Neuron (in vitro differentiated cells): ENCODE measurements around the gene PTRHD1.

ENCODE experiments used
- H2AFZ ChIP-seq: one replicate; pipeline ENCODE4 v1.6.1; 2013; ENCODE audit warnings: low read depth, mild to moderate bottlenecking, inconsistent platforms, low read length, moderate library complexity
- H3K27me3 ChIP-seq: one replicate; pipeline ENCODE4 v1.6.1; 2013; ENCODE audit warnings: low read length; ENCODE audit not compliant: insufficient read depth
- H3K36me3 ChIP-seq: one replicate; pipeline ENCODE4 v1.6.1; 2013; ENCODE audit warnings: low read length; ENCODE audit not compliant: insufficient read depth
- H3K4me1 ChIP-seq: one replicate; pipeline ENCODE4 v1.6.1; 2013; ENCODE audit warnings: low read length; ENCODE audit not compliant: insufficient read depth
- H3K4me3 ChIP-seq: 2 replicates; pipeline ENCODE4 v1.5.1; 2013; ENCODE audit warnings: mild to moderate bottlenecking, low read length, moderate library complexity
- H3K9me3 ChIP-seq: one replicate; pipeline ENCODE4 v1.6.1; 2013; ENCODE audit warnings: low read length

The PTRHD1 gene

GRCh38 chr2:24747299-24747698 lies 45.9 kb downstream of the PTRHD1 start:
- peaks cover 8% of the 10 kb centered on the region for H3K4me1 ChIP-seq
- H3K4me3 ChIP-seq = no peak overlapping the region
- no peaks in the 10 kb centered on the region for H3K9me3 ChIP-seq
- peaks cover 30% of the 10 kb centered on the region for H3K36me3 ChIP-seq
- H3K27me3 ChIP-seq = no peaks in the 10 kb centered on the region
- no peak overlapping the region for H2AFZ ChIP-seq

DNA sequence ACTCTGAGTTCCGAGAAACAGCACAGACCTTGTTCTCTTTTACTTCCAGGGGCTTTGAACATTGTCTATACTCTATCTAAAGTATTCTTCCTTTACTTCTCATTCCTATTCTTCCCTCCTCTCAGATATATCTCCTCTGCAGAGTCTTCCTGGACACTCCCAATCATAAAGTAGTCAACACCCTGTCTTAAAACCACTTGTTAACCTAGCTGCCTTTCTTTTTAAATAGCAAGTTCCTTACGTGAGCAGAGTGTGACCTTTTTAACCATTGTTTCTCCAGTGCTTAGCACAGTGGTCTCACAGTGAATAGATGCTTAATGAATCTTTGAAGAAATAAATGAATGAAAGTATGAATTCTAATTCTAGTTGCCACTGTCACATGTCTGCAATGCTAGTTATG lies 47.4 kb downstream of the PTRHD1 start:
- no peaks in the 10 kb centered on the region for H3K9me3 ChIP-seq
- H3K4me3 ChIP-seq = no peak overlapping the region
- no peak overlapping the region for H2AFZ ChIP-seq
- H3K27me3 ChIP-seq = no peaks in the 10 kb centered on the region
- H3K4me1 ChIP-seq = peaks cover 8% of the 10 kb centered on the region
- H3K36me3 ChIP-seq = peaks cover 31% of the 10 kb centered on the region

DNA sequence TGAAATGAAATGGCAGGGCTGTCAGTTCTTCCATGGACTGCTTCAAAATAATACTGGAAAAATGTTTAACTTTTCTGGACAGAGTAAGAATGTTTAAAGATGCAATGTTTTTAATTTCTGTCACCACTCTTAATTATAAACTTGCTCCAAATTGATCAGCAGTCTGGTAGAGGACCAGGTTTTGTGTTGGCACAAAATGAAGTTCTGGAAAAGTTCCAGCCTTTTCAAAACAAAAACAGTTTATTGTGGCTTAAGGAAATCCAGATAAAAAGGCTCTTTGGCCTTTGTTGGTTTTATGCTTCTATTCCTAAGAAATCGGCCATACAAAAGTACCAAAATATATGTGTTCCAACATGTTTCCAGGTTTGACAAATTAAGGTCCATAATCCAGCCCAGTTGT lies 48.8 kb downstream of the PTRHD1 start:
- H3K36me3 ChIP-seq = peaks cover 39% of the 10 kb centered on the region
- peaks cover 8% of the 10 kb centered on the region for H3K4me1 ChIP-seq
- H3K9me3 ChIP-seq = no peaks in the 10 kb centered on the region
- H3K4me3 ChIP-seq = no peak overlapping the region
- no peak overlapping the region for H2AFZ ChIP-seq
- no peaks in the 10 kb centered on the region for H3K27me3 ChIP-seq

GRCh38 chr2:24743924-24744323 lies 49.3 kb downstream of the PTRHD1 start:
- Histone ChIP-seq H3K4me3 (no peak overlapping the region), H3K9me3 (no peaks in the 10 kb centered on the region), H3K36me3 (peaks cover 42% of the 10 kb centered on the region), H3K4me1 (peaks cover 8% of the 10 kb centered on the region), H3K27me3 (no peaks in the 10 kb centered on the region), H2AFZ (no peak overlapping the region)

DNA sequence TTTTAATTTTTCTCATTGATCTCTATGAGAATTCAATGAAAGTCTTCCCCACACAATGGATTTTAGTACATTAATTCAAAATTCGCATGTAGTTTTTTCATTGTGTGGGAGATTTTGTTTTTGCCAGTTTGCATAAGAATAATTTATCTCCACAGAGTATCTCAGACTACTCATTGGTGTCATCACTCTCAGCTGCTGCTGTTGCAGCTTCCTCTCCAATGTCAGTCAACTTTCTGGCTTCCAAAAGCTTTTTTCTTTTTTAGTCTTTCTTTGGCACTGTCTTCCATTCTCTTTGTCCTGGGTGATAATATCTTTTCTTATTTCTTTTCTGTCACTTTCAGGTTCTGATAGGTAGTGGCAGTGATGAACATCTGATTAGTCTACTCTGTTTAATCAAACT lies 50.5 kb downstream of the PTRHD1 start:
- Histone ChIP-seq H3K4me1 (peaks cover 8% of the 10 kb centered on the region), H3K36me3 (peaks cover 45% of the 10 kb centered on the region), H3K9me3 (no peaks in the 10 kb centered on the region), H3K4me3 (no peak overlapping the region), H2AFZ (no peak overlapping the region), H3K27me3 (no peaks in the 10 kb centered on the region)

DNA sequence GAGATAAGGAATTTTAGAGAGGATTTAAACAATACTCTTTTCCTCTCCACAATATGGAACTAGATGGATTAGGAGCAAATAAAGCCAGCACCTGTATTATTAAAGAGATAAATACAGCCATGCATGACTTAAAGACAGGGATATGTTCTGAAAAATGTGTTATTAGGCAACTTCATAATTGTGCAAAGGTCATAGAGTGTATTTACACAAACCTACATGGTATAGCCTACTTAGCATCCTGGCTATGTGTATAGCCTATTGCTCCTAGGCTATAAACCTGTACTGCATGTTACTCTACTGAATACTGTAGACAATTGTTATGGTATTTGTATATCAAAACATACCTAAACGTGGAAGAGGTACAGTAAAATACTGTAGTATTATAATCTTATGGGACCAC lies 53.0 kb downstream of the PTRHD1 start:
- Histone ChIP-seq H2AFZ (no peak overlapping the region), H3K36me3 (peaks cover 32% of the 10 kb centered on the region), H3K4me1 (peaks cover 8% of the 10 kb centered on the region), H3K27me3 (no peaks in the 10 kb centered on the region), H3K9me3 (no peaks in the 10 kb centered on the region), H3K4me3 (no peak overlapping the region)
